ENCODE results near the gene WNT11.

DNA sequence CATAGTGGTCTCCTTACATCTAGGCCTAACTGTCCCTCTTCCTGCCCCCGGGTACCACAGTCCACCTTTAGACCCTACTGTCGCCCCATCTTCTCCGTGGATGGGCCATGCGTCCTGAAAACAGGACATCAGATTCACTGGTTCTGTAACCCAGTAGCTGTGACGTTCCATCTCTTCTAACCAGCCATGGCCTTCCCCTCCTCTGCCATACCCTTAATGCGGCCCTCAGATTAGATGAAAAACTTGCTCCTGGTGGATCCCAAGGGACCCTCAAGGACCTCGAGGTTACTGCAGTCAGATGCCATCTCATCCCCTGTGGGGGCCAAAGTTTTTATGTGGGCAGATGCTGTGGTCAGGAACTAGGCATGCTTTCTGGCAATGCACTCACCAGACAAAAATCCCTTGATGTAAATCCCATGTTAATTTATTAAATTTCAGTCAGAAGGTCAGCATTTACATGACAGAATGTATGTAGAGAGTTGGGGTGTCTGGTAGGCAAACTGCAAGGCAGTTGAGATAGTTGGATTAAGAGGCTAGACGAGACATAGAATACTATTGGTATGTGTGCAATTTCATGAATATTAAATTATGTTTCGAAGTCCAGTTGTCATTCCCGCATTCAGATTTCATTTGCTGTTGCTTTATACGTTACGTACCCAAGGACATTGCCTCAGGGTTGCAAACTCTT, 64.3 kb downstream of the WNT11 start:
- TF ChIP-seq, protein P1, sequence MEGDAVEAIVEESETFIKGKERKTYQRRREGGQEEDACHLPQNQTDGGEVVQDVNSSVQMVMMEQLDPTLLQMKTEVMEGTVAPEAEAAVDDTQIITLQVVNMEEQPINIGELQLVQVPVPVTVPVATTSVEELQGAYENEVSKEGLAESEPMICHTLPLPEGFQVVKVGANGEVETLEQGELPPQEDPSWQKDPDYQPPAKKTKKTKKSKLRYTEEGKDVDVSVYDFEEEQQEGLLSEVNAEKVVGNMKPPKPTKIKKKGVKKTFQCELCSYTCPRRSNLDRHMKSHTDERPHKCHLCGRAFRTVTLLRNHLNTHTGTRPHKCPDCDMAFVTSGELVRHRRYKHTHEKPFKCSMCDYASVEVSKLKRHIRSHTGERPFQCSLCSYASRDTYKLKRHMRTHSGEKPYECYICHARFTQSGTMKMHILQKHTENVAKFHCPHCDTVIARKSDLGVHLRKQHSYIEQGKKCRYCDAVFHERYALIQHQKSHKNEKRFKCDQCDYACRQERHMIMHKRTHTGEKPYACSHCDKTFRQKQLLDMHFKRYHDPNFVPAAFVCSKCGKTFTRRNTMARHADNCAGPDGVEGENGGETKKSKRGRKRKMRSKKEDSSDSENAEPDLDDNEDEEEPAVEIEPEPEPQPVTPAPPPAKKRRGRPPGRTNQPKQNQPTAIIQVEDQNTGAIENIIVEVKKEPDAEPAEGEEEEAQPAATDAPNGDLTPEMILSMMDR (IDR thresholded peaks at IDR 0.05; ENCODE audit: poor library complexity, severe bottlenecking), result no peak
- TF ChIP-seq RAD21 (conservative IDR thresholded peaks at IDR 0.05), result no peak
- TF ChIP-seq POLR2AphosphoS5 (IDR thresholded peaks at IDR 0.05), result no peak
- no peak for TF ChIP-seq MXI1 (conservative IDR thresholded peaks at IDR 0.05; ENCODE audit: poor library complexity, severe bottlenecking)
- TF ChIP-seq, protein P2, sequence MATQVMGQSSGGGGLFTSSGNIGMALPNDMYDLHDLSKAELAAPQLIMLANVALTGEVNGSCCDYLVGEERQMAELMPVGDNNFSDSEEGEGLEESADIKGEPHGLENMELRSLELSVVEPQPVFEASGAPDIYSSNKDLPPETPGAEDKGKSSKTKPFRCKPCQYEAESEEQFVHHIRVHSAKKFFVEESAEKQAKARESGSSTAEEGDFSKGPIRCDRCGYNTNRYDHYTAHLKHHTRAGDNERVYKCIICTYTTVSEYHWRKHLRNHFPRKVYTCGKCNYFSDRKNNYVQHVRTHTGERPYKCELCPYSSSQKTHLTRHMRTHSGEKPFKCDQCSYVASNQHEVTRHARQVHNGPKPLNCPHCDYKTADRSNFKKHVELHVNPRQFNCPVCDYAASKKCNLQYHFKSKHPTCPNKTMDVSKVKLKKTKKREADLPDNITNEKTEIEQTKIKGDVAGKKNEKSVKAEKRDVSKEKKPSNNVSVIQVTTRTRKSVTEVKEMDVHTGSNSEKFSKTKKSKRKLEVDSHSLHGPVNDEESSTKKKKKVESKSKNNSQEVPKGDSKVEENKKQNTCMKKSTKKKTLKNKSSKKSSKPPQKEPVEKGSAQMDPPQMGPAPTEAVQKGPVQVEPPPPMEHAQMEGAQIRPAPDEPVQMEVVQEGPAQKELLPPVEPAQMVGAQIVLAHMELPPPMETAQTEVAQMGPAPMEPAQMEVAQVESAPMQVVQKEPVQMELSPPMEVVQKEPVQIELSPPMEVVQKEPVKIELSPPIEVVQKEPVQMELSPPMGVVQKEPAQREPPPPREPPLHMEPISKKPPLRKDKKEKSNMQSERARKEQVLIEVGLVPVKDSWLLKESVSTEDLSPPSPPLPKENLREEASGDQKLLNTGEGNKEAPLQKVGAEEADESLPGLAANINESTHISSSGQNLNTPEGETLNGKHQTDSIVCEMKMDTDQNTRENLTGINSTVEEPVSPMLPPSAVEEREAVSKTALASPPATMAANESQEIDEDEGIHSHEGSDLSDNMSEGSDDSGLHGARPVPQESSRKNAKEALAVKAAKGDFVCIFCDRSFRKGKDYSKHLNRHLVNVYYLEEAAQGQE (IDR thresholded peaks at IDR 0.05; ENCODE audit: borderline replicate concordance), result no peak
- TF ChIP-seq EP300 (conservative IDR thresholded peaks at IDR 0.05; ENCODE audit: poor library complexity, severe bottlenecking), result no peak
- TF ChIP-seq EZH2 (IDR thresholded peaks at IDR 0.05; ENCODE audit: borderline replicate concordance, insufficient read depth, low read length, poor library complexity, severe bottlenecking), result no peak
- TF ChIP-seq TAF1 (IDR thresholded peaks at IDR 0.05; ENCODE audit: low read depth), result no peak
- no peak for TF ChIP-seq SMC3 (conservative IDR thresholded peaks at IDR 0.05; ENCODE audit: poor library complexity)
